Endothelial cell of umbilical vein (primary cell): ENCODE data around the gene ADCY2.

ENCODE experiments used
- EZH2 ChIP-seq: IDR thresholded peaks from 2 replicates; pipeline ENCODE4 v1.6.1; 2012; ENCODE audit warnings: borderline replicate concordance, low read depth, mild to moderate bottlenecking, moderate library complexity, low read length, inconsistent platforms; ENCODE audit not compliant: severe bottlenecking
- MAX ChIP-seq: IDR thresholded peaks from 2 replicates; pipeline ENCODE4 v1.6.1; 2011; ENCODE audit not compliant: insufficient read depth, insufficient read length
- TF ChIP-seq, protein P1 (sequence below), 2 donors: IDR thresholded peaks; 1 replicate in 1 of 2; 2 replicates in 1 of 2; pipeline ENCODE4 v1.5.1; 2011; ENCODE audit warnings: low read length in 2 of 2, mild to moderate bottlenecking in 2 of 2, moderate library complexity in 2 of 2, control low read depth in 1 of 2, inconsistent platforms in 1 of 2, low read depth in 1 of 2; ENCODE audit not compliant: insufficient read depth in 1 of 2; ENCODE audit errors: extremely low read depth in 1 of 2

DNA sequence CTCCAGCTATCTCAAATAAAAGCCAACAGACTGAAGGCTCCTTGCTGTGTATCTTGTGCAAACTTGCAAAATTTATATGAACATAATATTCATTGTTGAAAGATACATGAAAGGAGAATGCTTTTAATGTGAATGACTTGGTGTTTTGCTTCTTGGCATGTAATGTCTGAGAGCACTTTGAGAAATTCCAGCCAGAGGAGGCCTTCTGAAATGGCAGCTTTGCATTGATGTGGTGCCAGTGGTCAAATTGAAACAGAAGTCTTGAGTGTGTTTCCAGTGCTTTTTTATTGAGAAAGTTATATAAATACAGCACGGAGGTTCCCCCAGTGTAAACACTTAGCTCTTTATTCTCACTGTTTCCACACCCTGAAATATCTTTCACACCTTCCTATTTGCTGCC lies 182.1 kb downstream of the ADCY2 start:
- TF ChIP-seq, protein P1, sequence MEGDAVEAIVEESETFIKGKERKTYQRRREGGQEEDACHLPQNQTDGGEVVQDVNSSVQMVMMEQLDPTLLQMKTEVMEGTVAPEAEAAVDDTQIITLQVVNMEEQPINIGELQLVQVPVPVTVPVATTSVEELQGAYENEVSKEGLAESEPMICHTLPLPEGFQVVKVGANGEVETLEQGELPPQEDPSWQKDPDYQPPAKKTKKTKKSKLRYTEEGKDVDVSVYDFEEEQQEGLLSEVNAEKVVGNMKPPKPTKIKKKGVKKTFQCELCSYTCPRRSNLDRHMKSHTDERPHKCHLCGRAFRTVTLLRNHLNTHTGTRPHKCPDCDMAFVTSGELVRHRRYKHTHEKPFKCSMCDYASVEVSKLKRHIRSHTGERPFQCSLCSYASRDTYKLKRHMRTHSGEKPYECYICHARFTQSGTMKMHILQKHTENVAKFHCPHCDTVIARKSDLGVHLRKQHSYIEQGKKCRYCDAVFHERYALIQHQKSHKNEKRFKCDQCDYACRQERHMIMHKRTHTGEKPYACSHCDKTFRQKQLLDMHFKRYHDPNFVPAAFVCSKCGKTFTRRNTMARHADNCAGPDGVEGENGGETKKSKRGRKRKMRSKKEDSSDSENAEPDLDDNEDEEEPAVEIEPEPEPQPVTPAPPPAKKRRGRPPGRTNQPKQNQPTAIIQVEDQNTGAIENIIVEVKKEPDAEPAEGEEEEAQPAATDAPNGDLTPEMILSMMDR (IDR thresholded peaks at IDR 0.05; ENCODE audit: extremely low read depth in 1 of 2, insufficient read depth in 1 of 2, low read depth in 1 of 2, low read length in 2 of 2): no peak
- TF ChIP-seq EZH2 (no peak), MAX (no peak)
